ENCODE results near the gene SRXN1.
A peak's percentile ranks its signal among the peaks of the same experiment; 100 is the strongest.
"Not testable (repeated sequence)": the region's sequence is repeated elsewhere in the genome, so short reads cannot be mapped to it uniquely, and the experiment has no call there.

SRXN1 gene

GRCh38 chr20:695165-695866 lies 42.3 kb upstream of the SRXN1 start:
- ChIA-PET POLR2A (no interaction called here), CTCF (no interaction called here)
- TF ChIP-seq ARNT (IDR thresholded peaks at IDR 0.05): no peak
- no peak for DNase-seq (ENCODE audit: extremely low spot score)

GRCh38 chr20:694496-694895 lies 41.5 kb upstream of the SRXN1 start:
- no peak for TF ChIP-seq SUZ12 (IDR thresholded peaks at IDR 0.05)
- no peak for TF ChIP-seq FOXA1 (IDR thresholded peaks at IDR 0.05)
- no peak for TF ChIP-seq ARNT (IDR thresholded peaks at IDR 0.05)
- TF ChIP-seq L3MBTL2 (conservative IDR thresholded peaks at IDR 0.05): no peak
- TF ChIP-seq SP1 (IDR thresholded peaks at IDR 0.05): no peak
- TF ChIP-seq ZNF384 (IDR thresholded peaks at IDR 0.05): no peak
- POLR2A ChIA-PET: no interaction called here
- CTCF ChIA-PET: no interaction called here
- DNase-seq (ENCODE audit: extremely low spot score): no peak

GRCh38 chr20:693786-694185 lies 40.8 kb upstream of the SRXN1 start:
- CTCF ChIA-PET, POLR2A ChIA-PET: not testable (repeated sequence)

GRCh38 chr20:692044-692443 lies 39.0 kb upstream of the SRXN1 start:
- no peak for TF ChIP-seq FOXA1 (IDR thresholded peaks at IDR 0.05)
- no peak for TF ChIP-seq NFRKB (IDR thresholded peaks at IDR 0.05)
- no peak for TF ChIP-seq CTBP1 (IDR thresholded peaks at IDR 0.05; ENCODE audit: borderline replicate concordance)
- no peak for TF ChIP-seq FOXK2 (IDR thresholded peaks at IDR 0.05)
- no peak for TF ChIP-seq ARNT (IDR thresholded peaks at IDR 0.05)
- no peak for TF ChIP-seq BHLHE40 (IDR thresholded peaks at IDR 0.05; ENCODE audit: borderline replicate concordance)
- no peak for TF ChIP-seq LEF1 (IDR thresholded peaks at IDR 0.05; ENCODE audit: borderline replicate concordance)
- no peak for TF ChIP-seq L3MBTL2 (conservative IDR thresholded peaks at IDR 0.05)
- no peak for TF ChIP-seq ZNF384 (IDR thresholded peaks at IDR 0.05)
- no peak for TF ChIP-seq HDGF (IDR thresholded peaks at IDR 0.05; ENCODE audit: borderline replicate concordance)
- no peak for TF ChIP-seq FOXM1 (IDR thresholded peaks at IDR 0.05; ENCODE audit: borderline replicate concordance)
- TF ChIP-seq TARDBP (IDR thresholded peaks at IDR 0.05): no peak
- no peak for TF ChIP-seq SP1 (IDR thresholded peaks at IDR 0.05)
- ChIA-PET POLR2A (no interaction called here), CTCF (no interaction called here)
- no peak for DNase-seq (ENCODE audit: extremely low spot score)

More at GRCh38 chr20:693786-694185, 40.8 kb upstream of the SRXN1 start:
- not testable (repeated sequence) for DNase-seq (ENCODE audit: extremely low spot score)

- DNase-seq (ENCODE audit: extremely low spot score): no peak
- TF ChIP-seq ARNT (IDR thresholded peaks at IDR 0.05) (no peak), TARDBP (IDR thresholded peaks at IDR 0.05) (no peak), SUZ12 (IDR thresholded peaks at IDR 0.05) (no peak), PKNOX1 (IDR thresholded peaks at IDR 0.05) (no peak), SP1 (IDR thresholded peaks at IDR 0.05) (no peak), CTBP1 (IDR thresholded peaks at IDR 0.05; ENCODE audit: borderline replicate concordance) (no peak), HDGF (IDR thresholded peaks at IDR 0.05; ENCODE audit: borderline replicate concordance) (no peak), ELF4 (IDR thresholded peaks at IDR 0.05) (no peak), BHLHE40 (IDR thresholded peaks at IDR 0.05; ENCODE audit: borderline replicate concordance) (no peak), LEF1 (IDR thresholded peaks at IDR 0.05; ENCODE audit: borderline replicate concordance) (no peak), NFRKB (IDR thresholded peaks at IDR 0.05) (no peak), FOXA1 (IDR thresholded peaks at IDR 0.05) (no peak), L3MBTL2 (conservative IDR thresholded peaks at IDR 0.05) (no peak), FOXM1 (IDR thresholded peaks at IDR 0.05; ENCODE audit: borderline replicate concordance) (no peak), ZNF384 (IDR thresholded peaks at IDR 0.05) (no peak), FOXK2 (IDR thresholded peaks at IDR 0.05) (no peak)
- CTCF ChIA-PET: no interaction called here
- POLR2A ChIA-PET: no interaction called here
Measured at GRCh38 chr20:689947-690346, 36.9 kb upstream of the SRXN1 start.

- no peak for TF ChIP-seq FOXA1 (IDR thresholded peaks at IDR 0.05)
- no peak for TF ChIP-seq BHLHE40 (IDR thresholded peaks at IDR 0.05; ENCODE audit: borderline replicate concordance)
- TF ChIP-seq ZNF384 (IDR thresholded peaks at IDR 0.05): no peak
- no peak for TF ChIP-seq SUZ12 (IDR thresholded peaks at IDR 0.05)
- TF ChIP-seq NFRKB (IDR thresholded peaks at IDR 0.05): no peak
- no peak for TF ChIP-seq L3MBTL2 (conservative IDR thresholded peaks at IDR 0.05)
- TF ChIP-seq ELF4 (IDR thresholded peaks at IDR 0.05): no peak
- no peak for TF ChIP-seq FOXM1 (IDR thresholded peaks at IDR 0.05; ENCODE audit: borderline replicate concordance)
- no peak for TF ChIP-seq FOXK2 (IDR thresholded peaks at IDR 0.05)
- no peak for TF ChIP-seq LEF1 (IDR thresholded peaks at IDR 0.05; ENCODE audit: borderline replicate concordance)
- no peak for TF ChIP-seq PKNOX1 (IDR thresholded peaks at IDR 0.05)
- no peak for TF ChIP-seq SP1 (IDR thresholded peaks at IDR 0.05)
- TF ChIP-seq ARNT (IDR thresholded peaks at IDR 0.05): no peak
- no peak for TF ChIP-seq TARDBP (IDR thresholded peaks at IDR 0.05)
- no peak for TF ChIP-seq HDGF (IDR thresholded peaks at IDR 0.05; ENCODE audit: borderline replicate concordance)
- no peak for TF ChIP-seq CTBP1 (IDR thresholded peaks at IDR 0.05; ENCODE audit: borderline replicate concordance)
- ChIA-PET POLR2A (no interaction called here), CTCF (interaction anchor here (1.1 kb wide), 1 partner anchor 22 kb away, joined by 3 read pairs; no protein-coding TSS in a partner anchor)
- DNase-seq (ENCODE audit: extremely low spot score): no peak
Measured at GRCh38 chr20:689348-689747, 36.3 kb upstream of the SRXN1 start.

GRCh38 chr20:688809-689212 lies 35.8 kb upstream of the SRXN1 start:
- TF ChIP-seq SUZ12 (IDR thresholded peaks at IDR 0.05): no peak
- TF ChIP-seq NFRKB (IDR thresholded peaks at IDR 0.05): no peak
- TF ChIP-seq ARNT (IDR thresholded peaks at IDR 0.05): no peak
- no peak for TF ChIP-seq BHLHE40 (IDR thresholded peaks at IDR 0.05; ENCODE audit: borderline replicate concordance)
- no peak for TF ChIP-seq SP1 (IDR thresholded peaks at IDR 0.05)
- TF ChIP-seq CTBP1 (IDR thresholded peaks at IDR 0.05; ENCODE audit: borderline replicate concordance): no peak
- TF ChIP-seq FOXA1 (IDR thresholded peaks at IDR 0.05): no peak
- TF ChIP-seq TARDBP (IDR thresholded peaks at IDR 0.05): no peak
- TF ChIP-seq FOXK2 (IDR thresholded peaks at IDR 0.05): no peak
- TF ChIP-seq ZNF384 (IDR thresholded peaks at IDR 0.05): no peak
- TF ChIP-seq ELF4 (IDR thresholded peaks at IDR 0.05): no peak
- TF ChIP-seq LEF1 (IDR thresholded peaks at IDR 0.05; ENCODE audit: borderline replicate concordance): no peak
- TF ChIP-seq L3MBTL2 (conservative IDR thresholded peaks at IDR 0.05): no peak
- TF ChIP-seq HDGF (IDR thresholded peaks at IDR 0.05; ENCODE audit: borderline replicate concordance): no peak
- TF ChIP-seq PKNOX1 (IDR thresholded peaks at IDR 0.05): no peak
- no peak for TF ChIP-seq FOXM1 (IDR thresholded peaks at IDR 0.05; ENCODE audit: borderline replicate concordance)
- DNase-seq (ENCODE audit: extremely low spot score): peak; percentile 53
- POLR2A ChIA-PET: no interaction called here
- CTCF ChIA-PET: interaction anchor here (1.1 kb wide), 1 partner anchor 22 kb away, joined by 3 read pairs; no protein-coding TSS in a partner anchor

Data from HEK293T (cell line).